Measurements from ENCODE around the gene PFAS.

The PFAS gene

GRCh38 chr17:8315764-8316217 lies 66.7 kb downstream of the PFAS start:
- Histone ChIP-seq H3K27ac (ENCODE audit: low read depth, low read length) (no peak overlapping the region), H3K9me2 (replicated peaks; ENCODE audit: insufficient read depth, low read length) (no peaks in the 10 kb centered on the region), H3K27me3 (ENCODE audit: low read length) (no peaks in the 10 kb centered on the region), H3K79me2 (ENCODE audit: insufficient read depth, low read length) (no peaks in the 10 kb centered on the region), H2AFZ (ENCODE audit: low read depth, low read length, severe bottlenecking) (no peak overlapping the region), H3K9me3 (ENCODE audit: insufficient read depth, low read length) (no peaks in the 10 kb centered on the region), H3K36me3 (ENCODE audit: low read length) (no peaks in the 10 kb centered on the region), H3K4me2 (ENCODE audit: low read depth, low read length, poor library complexity, severe bottlenecking) (no peak overlapping the region), H4K20me1 (ENCODE audit: low read depth, low read length) (no peaks in the 10 kb centered on the region), H3F3A (ENCODE audit: insufficient read depth) (no peaks in the 10 kb centered on the region), H3K9ac (ENCODE audit: low read length) (no peak overlapping the region), H3K4me3 (ENCODE audit: insufficient read depth, low read length, poor library complexity, severe bottlenecking) (no peak overlapping the region)
- no peak for TF ChIP-seq EZH2phosphoT487 (conservative IDR thresholded peaks at IDR 0.05; ENCODE audit: low read length)
- TF ChIP-seq, protein P1, sequence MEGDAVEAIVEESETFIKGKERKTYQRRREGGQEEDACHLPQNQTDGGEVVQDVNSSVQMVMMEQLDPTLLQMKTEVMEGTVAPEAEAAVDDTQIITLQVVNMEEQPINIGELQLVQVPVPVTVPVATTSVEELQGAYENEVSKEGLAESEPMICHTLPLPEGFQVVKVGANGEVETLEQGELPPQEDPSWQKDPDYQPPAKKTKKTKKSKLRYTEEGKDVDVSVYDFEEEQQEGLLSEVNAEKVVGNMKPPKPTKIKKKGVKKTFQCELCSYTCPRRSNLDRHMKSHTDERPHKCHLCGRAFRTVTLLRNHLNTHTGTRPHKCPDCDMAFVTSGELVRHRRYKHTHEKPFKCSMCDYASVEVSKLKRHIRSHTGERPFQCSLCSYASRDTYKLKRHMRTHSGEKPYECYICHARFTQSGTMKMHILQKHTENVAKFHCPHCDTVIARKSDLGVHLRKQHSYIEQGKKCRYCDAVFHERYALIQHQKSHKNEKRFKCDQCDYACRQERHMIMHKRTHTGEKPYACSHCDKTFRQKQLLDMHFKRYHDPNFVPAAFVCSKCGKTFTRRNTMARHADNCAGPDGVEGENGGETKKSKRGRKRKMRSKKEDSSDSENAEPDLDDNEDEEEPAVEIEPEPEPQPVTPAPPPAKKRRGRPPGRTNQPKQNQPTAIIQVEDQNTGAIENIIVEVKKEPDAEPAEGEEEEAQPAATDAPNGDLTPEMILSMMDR (IDR thresholded peaks at IDR 0.05; ENCODE audit: insufficient read depth, low read length, poor library complexity, severe bottlenecking), result no peak

- no peak overlapping the region for H3K27ac ChIP-seq (ENCODE audit: low read depth, low read length)
- H3K4me3 ChIP-seq (ENCODE audit: insufficient read depth, low read length, poor library complexity, severe bottlenecking), result no peak overlapping the region
- H3K9me3 ChIP-seq (ENCODE audit: insufficient read depth, low read length), result no peaks in the 10 kb centered on the region
- H3K79me2 ChIP-seq (ENCODE audit: insufficient read depth, low read length), result no peaks in the 10 kb centered on the region
- TF ChIP-seq, protein P1 (IDR thresholded peaks at IDR 0.05; ENCODE audit: insufficient read depth, low read length, poor library complexity, severe bottlenecking), result no peak
- no peak for TF ChIP-seq EZH2phosphoT487 (conservative IDR thresholded peaks at IDR 0.05; ENCODE audit: low read length)
- H3K9me2 ChIP-seq (replicated peaks; ENCODE audit: insufficient read depth, low read length), result no peaks in the 10 kb centered on the region
- no peaks in the 10 kb centered on the region for H3F3A ChIP-seq (ENCODE audit: insufficient read depth)
- no peak overlapping the region for H2AFZ ChIP-seq (ENCODE audit: low read depth, low read length, severe bottlenecking)
- no peaks in the 10 kb centered on the region for H3K36me3 ChIP-seq (ENCODE audit: low read length)
- H3K4me2 ChIP-seq (ENCODE audit: low read depth, low read length, poor library complexity, severe bottlenecking), result no peak overlapping the region
- H4K20me1 ChIP-seq (ENCODE audit: low read depth, low read length), result no peaks in the 10 kb centered on the region
- no peak overlapping the region for H3K9ac ChIP-seq (ENCODE audit: low read length)
- H3K27me3 ChIP-seq (ENCODE audit: low read length), result no peaks in the 10 kb centered on the region
These were observed 69.2 kb downstream of the PFAS start for GRCh38 chr17:8318010-8318935.
